HL-60/S4 treated with retinoic acid at 250 ng/mL for 4 days and 3 days (cell line): ENCODE measurements around the gene APBB2.
"Not testable (repeated sequence)": the region's sequence is repeated elsewhere in the genome, so short reads cannot be mapped to it uniquely, and the experiment has no call there.

Experiments
- in situ Hi-C: fragments of 300-500 bp; cut with MboI; formaldehyde crosslinking; loops from 2 replicates; pipeline ENCODE4 v1.7.0; 2022; ENCODE audit warnings: low sequenced_read_pairs

APBB2 gene

GRCh38 chr4:40842318-40842717 lies 372.0 kb downstream of the APBB2 start:
- in situ Hi-C loops, result no loop called here

DNA sequence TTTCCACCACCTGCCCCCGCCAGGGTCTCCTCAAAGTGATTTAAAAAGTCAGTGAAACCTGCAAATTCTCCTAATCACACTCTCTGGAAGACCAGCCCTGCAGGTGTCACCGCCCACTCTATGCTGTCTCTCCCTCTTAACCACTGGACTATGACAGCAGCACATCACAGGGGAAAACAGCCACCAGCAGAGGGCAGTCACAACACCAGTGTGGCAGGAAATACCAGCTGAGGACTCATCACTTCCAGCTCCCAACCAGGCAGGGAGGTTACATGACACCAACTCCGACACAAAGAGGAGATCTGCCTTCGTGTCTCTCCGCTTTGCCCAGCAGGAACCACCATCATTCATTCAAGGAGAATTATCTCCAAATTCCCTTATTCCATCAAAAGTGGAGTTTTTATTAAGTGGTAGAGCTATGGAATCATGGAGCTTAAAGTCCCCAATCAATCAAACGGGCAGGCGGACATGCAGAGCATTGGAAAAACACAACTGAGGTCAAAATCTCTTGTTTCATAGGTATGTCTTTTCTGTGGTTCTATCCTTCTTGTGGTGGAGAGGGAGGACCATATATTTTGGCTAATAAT lies 373.3 kb downstream of the APBB2 start:
- in situ Hi-C loops, result no loop called here

DNA sequence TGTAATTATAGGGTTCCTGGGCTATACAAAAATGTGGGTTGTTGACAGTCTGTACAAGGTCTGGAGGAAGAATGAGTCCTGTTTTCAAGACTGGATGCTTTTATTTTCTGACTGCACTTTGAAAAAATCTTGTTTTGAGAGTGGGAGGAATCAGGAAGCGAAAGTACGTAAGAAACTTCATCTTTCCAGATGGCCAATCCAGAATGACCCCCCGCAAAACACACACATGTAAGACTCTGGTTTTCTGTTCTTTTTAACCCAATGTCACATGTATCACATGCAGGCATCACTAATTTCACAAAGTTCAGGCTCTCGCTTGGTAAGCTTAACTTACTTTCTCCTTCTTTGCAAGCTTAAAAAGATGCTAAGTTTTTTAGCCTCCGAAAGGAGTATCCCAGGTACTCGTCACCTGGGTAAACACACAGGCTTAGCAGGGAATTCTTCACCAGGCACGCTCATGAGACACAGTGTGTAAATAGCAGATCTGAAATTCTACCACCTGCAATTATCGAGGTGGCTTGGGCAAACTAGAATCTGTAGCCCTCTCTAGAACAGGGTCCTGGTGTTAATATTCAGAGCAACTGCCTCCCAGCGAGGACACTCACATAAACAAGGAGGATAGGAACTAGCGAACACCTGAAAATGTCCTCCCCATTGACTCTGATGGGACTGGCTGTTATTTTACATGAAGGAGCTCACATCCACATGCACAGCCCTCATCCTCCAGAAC lies 373.9 kb downstream of the APBB2 start:
- in situ Hi-C loops, result no loop called here

GRCh38 chr4:40838742-40839141 lies 375.6 kb downstream of the APBB2 start:
- in situ Hi-C loops, result no loop called here

DNA sequence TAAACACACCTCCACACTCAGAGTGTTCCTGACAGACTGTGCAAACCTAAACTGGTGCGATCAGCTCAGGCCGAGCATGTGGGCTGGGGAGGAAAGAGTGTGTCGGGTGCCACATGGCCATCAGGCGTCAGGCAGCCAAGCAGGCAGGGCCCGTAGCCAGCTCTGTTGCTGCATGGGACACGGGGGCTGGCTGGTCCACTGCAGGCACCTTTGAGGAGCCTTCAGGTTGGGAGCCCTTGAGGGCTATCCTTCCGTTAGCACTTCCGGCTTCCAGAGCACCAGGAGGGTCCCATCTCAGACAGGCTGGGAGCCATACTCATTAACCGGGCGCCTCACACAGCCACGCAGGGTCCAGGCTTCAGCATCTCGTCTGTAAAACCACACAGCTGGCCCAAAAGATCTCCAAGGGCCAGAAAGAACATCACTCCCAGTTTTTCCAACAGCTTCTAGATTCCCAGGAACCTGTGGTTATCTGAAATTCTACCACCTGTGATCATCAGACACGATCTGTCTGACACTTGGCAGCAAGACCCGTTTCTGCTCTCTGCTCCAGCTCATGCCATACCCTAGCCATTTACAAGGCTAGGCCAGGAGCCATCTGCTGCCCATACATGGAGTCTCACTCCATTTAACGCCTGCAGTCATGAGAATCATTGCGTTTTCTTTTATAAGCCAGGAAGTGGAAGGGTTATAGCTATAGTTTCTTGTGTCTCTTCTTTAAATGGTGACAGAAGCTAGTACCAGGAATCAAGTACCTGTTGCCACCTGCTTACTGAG lies 377.1 kb downstream of the APBB2 start:
- in situ Hi-C loops, result no loop called here

DNA sequence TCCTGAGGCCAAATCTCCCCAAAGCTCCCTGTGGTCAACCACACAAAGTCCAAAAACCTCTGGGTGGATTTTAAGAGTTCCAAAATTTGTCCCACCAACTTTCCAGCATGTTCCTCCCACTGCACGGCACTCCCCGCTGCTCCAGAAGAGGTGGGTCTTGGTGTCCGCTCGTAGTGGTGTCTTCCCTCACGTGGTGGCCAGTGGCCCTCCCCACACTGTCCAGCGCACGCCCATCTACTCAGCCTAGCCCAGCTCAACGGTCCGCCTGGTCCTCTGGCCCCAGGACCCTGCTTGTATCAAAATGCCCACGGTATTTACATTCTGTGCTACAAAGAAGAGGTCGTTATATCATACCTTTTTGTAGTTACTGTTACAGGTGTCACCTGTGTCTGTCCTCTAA lies 381.1 kb downstream of the APBB2 start:
- in situ Hi-C loops, result no loop called here

- in situ Hi-C loops, result no loop called here
Observed at GRCh38 chr4:40832175-40832574, 382.2 kb downstream of the APBB2 start.

GRCh38 chr4:40831146-40831907 lies 383.0 kb downstream of the APBB2 start:
- in situ Hi-C loops, result no loop called here

- in situ Hi-C loops, result no loop called here
Observed at GRCh38 chr4:40829586-40829985, 384.8 kb downstream of the APBB2 start.

- in situ Hi-C loops, result no loop called here
Observed at GRCh38 chr4:40828661-40829060, 385.7 kb downstream of the APBB2 start.

DNA sequence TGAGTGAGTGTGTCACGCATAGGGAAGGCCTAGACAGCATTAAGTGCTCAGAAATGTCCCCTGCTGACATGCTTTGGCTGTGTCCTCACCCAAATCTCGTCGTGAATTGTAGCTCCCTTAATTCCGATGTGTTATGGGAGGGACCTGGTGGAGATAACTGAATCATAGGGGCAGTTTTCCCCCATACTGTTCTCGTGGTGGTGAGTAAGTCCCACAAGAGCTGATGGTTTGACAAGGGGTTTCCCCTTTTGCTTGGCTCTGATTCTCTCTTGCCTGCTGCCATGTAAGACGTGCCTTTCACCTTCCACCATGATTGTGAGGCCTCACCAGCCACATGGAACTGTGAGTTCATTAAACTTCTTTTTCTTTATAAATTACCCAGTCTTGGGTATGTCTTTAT lies 386.6 kb downstream of the APBB2 start:
- in situ Hi-C loops, result no loop called here

DNA sequence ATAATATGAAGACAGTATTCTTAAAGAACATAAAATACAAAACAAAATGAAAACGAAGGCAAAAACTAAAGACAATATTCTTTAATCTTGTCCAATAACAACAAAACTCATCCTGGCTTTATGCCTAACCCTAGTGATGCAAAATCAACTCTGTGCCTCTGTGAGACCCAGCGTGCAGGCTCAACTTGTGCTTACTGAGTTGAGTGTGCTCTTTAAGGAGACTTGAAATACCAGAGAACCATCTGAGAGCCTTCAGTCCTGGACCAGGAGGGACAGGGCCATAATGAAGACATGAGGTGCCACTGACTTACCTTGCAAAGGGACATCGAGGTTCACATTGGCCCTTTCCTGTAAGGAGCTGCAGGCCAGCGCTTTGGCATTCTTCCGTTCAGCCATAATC lies 387.5 kb downstream of the APBB2 start:
- in situ Hi-C loops, result no loop called here

- in situ Hi-C loops, result no loop called here
Observed at GRCh38 chr4:40825014-40825838, 389.1 kb downstream of the APBB2 start.

DNA sequence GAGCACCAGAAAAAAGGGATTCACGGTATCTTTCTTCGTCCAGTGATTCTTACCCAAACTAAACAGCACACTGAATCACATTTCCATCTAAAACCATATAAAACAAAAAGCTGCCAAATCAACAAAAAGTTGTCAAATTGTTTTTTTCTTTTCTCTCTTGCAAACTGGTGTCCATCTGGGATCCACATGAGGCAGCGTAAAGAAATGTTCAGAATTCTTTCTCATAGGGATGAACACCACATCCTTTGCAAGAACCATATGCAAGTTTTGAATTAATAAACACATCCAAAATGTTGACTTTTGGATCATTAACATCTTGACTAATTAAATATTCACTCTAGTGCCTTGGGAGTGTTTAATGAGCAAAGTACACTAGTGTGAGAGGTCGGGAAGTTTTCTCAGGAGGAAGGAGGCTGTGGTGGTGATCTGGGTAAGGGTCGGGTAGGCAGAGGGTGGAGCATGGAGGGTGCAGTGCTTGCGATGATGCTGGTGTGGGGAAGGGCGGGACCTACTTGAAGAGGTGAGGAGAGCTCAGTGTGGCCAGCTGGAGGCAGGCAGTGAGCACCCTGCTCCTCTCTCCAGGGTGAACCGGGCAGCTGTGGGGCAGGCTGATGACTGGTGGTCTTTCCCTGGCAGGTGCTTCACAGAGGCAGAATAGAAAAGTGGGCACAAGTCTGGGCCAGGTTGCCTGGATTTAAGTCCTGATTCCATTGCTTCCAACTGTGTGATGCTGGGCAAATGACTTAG lies 391.7 kb downstream of the APBB2 start:
- in situ Hi-C loops, result no loop called here

DNA sequence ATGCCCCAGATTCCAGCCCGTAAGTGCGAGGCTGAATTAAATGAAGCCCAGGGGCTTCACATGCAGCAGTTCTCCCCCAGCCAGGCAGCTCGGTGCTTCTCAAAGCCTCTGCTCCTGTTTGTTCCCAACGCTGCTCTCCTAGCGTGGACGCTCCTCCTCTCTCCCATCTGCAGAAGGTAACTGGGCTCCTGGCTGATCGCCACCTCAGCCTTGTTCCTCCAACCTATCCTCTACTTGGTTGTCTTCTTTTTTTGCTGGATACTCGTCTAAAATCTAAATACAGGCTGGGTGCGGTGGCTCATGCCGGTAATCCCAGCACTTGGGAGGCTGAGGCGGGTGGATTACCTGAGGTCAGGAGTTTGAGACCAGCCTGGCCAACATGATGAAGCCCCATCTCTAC lies 394.2 kb downstream of the APBB2 start:
- in situ Hi-C loops, result no loop called here

- in situ Hi-C loops, result not testable (repeated sequence)
Observed at GRCh38 chr4:40817157-40817556, 397.2 kb downstream of the APBB2 start.

DNA sequence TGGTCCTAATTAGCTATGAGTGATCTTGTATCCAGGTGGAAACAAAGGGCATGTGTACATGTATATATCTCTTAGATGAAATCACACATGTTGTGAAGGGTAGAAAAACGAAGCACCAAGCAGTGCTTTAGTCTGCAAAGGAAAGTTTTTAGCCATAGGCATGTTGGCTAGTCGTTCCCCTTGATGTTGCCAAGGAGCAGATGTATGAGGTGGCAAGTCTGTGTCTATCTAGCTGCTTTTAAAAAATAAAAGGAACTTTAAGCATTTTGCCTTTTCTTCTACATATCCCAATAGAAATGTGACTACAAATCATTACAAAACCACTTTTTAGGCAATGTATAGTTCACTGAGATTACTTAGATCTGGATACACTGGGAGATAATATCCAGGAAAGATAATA lies 401.5 kb downstream of the APBB2 start:
- in situ Hi-C loops, result no loop called here

DNA sequence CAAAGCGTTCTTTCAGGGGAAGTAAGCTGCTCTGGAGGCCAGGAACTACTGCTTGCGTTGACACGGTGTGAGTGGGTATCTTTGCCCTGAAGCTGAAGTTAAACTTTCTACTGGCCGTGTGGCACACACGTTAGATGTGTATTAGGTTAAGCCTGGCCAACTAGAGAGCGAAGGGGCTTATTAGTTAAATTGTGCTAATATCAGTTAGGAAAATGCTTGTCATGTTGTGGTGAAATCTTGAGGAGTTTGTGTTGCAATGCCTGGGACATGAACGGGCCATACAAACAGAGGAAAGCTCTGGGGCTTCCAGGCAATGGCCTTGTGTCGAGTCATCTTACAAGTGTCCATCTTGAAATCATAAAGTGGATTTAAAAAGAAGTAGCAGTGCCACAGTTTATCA lies 402.0 kb downstream of the APBB2 start:
- in situ Hi-C loops, result no loop called here

DNA sequence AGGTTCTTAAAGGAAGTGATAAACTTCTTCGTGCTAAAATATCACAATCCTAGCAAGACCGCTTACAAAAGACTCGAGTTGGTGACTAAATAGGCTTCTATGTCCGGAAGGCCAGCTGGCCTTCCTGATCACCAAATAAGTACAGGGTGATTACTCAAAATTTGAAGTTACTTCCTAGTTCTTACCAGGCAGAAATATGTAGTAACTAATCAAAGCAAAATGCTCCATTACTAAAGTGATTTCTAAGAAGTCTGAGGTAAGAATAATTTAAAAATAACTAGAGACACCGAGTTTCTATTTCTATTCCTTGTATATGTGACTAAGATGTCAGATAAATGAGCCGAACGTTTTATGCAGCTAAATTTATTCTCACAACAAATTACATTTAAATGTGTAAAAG lies 402.4 kb downstream of the APBB2 start:
- in situ Hi-C loops, result no loop called here

DNA sequence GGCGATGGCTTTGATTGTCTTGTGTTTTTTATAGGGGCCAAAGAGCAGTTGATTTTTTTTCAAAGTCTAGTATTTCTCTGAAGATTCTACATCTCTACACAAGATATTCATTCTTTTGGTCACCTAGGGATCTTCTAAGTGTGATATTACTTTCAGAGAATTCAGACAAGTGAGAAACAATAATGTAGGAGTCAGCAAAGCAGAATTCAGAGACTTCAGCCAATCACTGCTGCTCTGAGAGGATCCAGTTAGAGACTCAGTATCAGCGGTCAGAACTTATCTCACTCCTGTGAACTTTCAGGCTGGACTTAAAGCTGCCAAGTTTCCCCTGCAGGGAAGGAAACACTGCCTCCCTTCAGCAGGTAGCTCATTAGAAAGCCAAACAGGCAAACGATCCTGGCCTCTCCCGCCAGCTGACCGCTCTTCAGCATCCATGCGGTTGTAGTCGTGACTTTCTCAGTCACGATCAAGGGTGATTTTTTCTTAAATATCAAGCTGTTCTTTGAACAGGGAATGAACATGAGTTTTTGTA lies 405.4 kb downstream of the APBB2 start:
- in situ Hi-C loops, result no loop called here
